CD14-positive monocyte (primary cell): Measurements from ENCODE around the gene ABCB9. TPM values are rescaled to one million over a fixed set of nuclear protein-coding genes. Genes with fewer than 3 reads are reported as not detected.

Experiments used
- DNase-seq, 3 donors: peaks; one replicate each; pipeline ENCODE4 v3.0.0-alpha.2; 2011 to 2022
- H2AFZ ChIP-seq: 2 replicates; pipeline ENCODE4 v1.6.0; 2012; ENCODE audit warnings: mild to moderate bottlenecking, low read depth, low read length, inconsistent platforms; ENCODE audit not compliant: insufficient read depth, poor library complexity, severe bottlenecking
- H3K27ac ChIP-seq, 2 donors: 1 replicate in 1 of 2; 2 replicates in 1 of 2; pipeline ENCODE4 v1.5.1; 2012 to 2013; ENCODE audit warnings: low read length in 2 of 2, control low read depth in 1 of 2, inconsistent platforms in 1 of 2, low read depth in 1 of 2, mild to moderate bottlenecking in 1 of 2
- H3K27me3 ChIP-seq, 2 donors: one replicate each; pipeline versions ENCODE4 v1.6.0 to v1.6.1; 2011 to 2013; ENCODE audit warnings: low read length in 2 of 2; ENCODE audit not compliant: control insufficient read depth in 2 of 2, insufficient read depth in 2 of 2
- H3K36me3 ChIP-seq, 2 donors: replicated peaks in 1 of 2; 1 replicate in 1 of 2; 2 replicates in 1 of 2; pipeline versions ENCODE4 v1.5.1 to v1.6.1; 2012 to 2013; ENCODE audit warnings: low read length in 2 of 2, control low read depth in 1 of 2, inconsistent platforms in 1 of 2, mild to moderate bottlenecking in 1 of 2; ENCODE audit not compliant: insufficient read depth in 2 of 2, control insufficient read depth in 1 of 2
- H3K4me1 ChIP-seq, 2 donors: 1 replicate in 1 of 2; 2 replicates in 1 of 2; pipeline versions ENCODE4 v1.5.1 to v1.6.1; 2012 to 2013; ENCODE audit warnings: low read length in 2 of 2, control low read depth in 1 of 2, inconsistent platforms in 1 of 2, mild to moderate bottlenecking in 1 of 2, moderate library complexity in 1 of 2; ENCODE audit not compliant: insufficient read depth in 2 of 2, control insufficient read depth in 1 of 2
- H3K4me2 ChIP-seq: replicated peaks from 2 replicates; pipeline ENCODE3; 2012; ENCODE audit warnings: low read length, moderate library complexity, mild to moderate bottlenecking; ENCODE audit not compliant: poor library complexity, severe bottlenecking; ENCODE audit errors: extremely low read depth
- H3K4me3 ChIP-seq, 3 experiments: fragments of 200-600 bp in 1 of 3; sonication (generic) in 1 of 3; replicated peaks in 1 of 3; 1 replicate in 2 of 3; 2 replicates in 1 of 3; pipeline ENCODE4 v1.5.1; 2011 to 2013; ENCODE audit warnings: low read length in 3 of 3, mild to moderate bottlenecking in 3 of 3, control low read depth in 2 of 3, low read depth in 2 of 3, inconsistent platforms in 1 of 3, moderate library complexity in 1 of 3
- H3K79me2 ChIP-seq: 2 replicates; pipeline ENCODE4 v1.6.0; 2012; ENCODE audit warnings: mild to moderate bottlenecking, control low read depth, inconsistent platforms, low read length, moderate library complexity; ENCODE audit not compliant: insufficient read depth
- H3K9ac ChIP-seq: 2 replicates; pipeline ENCODE4 v1.6.0; 2017; ENCODE audit warnings: low read length, mild to moderate bottlenecking; ENCODE audit not compliant: insufficient read depth, poor library complexity, severe bottlenecking
- H3K9me3 ChIP-seq, 2 donors: replicated peaks in 1 of 2; 1 replicate in 1 of 2; 2 replicates in 1 of 2; pipeline versions ENCODE4 v1.5.1 to v1.6.1; 2012 to 2013; ENCODE audit warnings: low read length in 2 of 2, control low read depth in 1 of 2; ENCODE audit not compliant: control insufficient read depth in 1 of 2, insufficient read depth in 1 of 2
- H4K20me1 ChIP-seq: 2 replicates; pipeline ENCODE4 v1.6.0; 2012; ENCODE audit warnings: mild to moderate bottlenecking, low read length, control low read depth, moderate library complexity; ENCODE audit not compliant: insufficient read depth
- H3K27ac Mint-ChIP-seq, 7 donors: one replicate each; pipeline ENCODE4 v1.8.0; 2020; ENCODE audit warnings: mild to moderate bottlenecking in 7 of 7, mixed read lengths in 7 of 7, moderate library complexity in 6 of 7, inconsistent platforms in 2 of 7
- H3K27me3 Mint-ChIP-seq, 3 donors: one replicate each; pipeline ENCODE4 v1.8.0; 2021 to 2022; ENCODE audit warnings: low read depth in 3 of 3, mild to moderate bottlenecking in 3 of 3, mixed read lengths in 3 of 3, moderate library complexity in 3 of 3, inconsistent platforms in 1 of 3
- H3K36me3 Mint-ChIP-seq, 2 donors: one replicate each; pipeline ENCODE4 v1.8.0; 2020; ENCODE audit warnings: mixed read lengths in 2 of 2, inconsistent platforms in 1 of 2, mild to moderate bottlenecking in 1 of 2
- H3K4me1 Mint-ChIP-seq: one replicate; pipeline ENCODE4 v1.8.0; 2020; ENCODE audit warnings: mild to moderate bottlenecking, mixed read lengths
- H3K4me3 Mint-ChIP-seq, 2 donors: one replicate each; pipeline ENCODE4 v1.8.0; 2020; ENCODE audit warnings: mild to moderate bottlenecking in 2 of 2, mixed read lengths in 2 of 2, moderate library complexity in 1 of 2
- H3K9me3 Mint-ChIP-seq, 7 donors: one replicate each; pipeline ENCODE4 v1.8.0; 2020 to 2022; ENCODE audit warnings: mixed read lengths in 7 of 7, mild to moderate bottlenecking in 6 of 7, moderate library complexity in 6 of 7, inconsistent platforms in 2 of 7
- WGBS: methylation state at CpG from one replicate; pipeline ENCODE4 v1.1.5; 2013; ENCODE audit warnings: missing lambda C conversion rate; ENCODE audit not compliant: insufficient coverage; 5-methylcytosine and 5-hydroxymethylcytosine counted together
- intact Hi-C, 2 donors: fragments of 100-400 bp; cut with micrococcal nuclease; formaldehyde crosslinking; loops; one replicate each; pipeline versions ENCODE4 v1.15.0 to v1.15.1; 2023
- polyA plus RNA-seq, 3 donors: library from polyadenylated mRNA; depleted of rRNA in 1 of 3; unstranded in 2 of 3; stranded (reverse) in 1 of 3; fragments of 300-500 nt in 2 of 3; fragments of >200 nt in 1 of 3; fragmentation: Illumina TruSeq in 2 of 3; gene quantifications; 1 replicate in 2 of 3; 2 replicates in 1 of 3; pipeline ENCODE4 v1.2.3, GENCODE V29; 2012 to 2021
- TF ChIP-seq, protein P1 (sequence below): fragments of 200-600 bp; IDR thresholded peaks from one replicate; pipeline ENCODE4 v1.8.0; 2022; ENCODE audit warnings: antibody characterized with exemption, mild to moderate bottlenecking

The ABCB9 gene
- polyA plus RNA-seq, 3 donors, result 0.14 to 1.2 (median 0.22) TPM

DNA sequence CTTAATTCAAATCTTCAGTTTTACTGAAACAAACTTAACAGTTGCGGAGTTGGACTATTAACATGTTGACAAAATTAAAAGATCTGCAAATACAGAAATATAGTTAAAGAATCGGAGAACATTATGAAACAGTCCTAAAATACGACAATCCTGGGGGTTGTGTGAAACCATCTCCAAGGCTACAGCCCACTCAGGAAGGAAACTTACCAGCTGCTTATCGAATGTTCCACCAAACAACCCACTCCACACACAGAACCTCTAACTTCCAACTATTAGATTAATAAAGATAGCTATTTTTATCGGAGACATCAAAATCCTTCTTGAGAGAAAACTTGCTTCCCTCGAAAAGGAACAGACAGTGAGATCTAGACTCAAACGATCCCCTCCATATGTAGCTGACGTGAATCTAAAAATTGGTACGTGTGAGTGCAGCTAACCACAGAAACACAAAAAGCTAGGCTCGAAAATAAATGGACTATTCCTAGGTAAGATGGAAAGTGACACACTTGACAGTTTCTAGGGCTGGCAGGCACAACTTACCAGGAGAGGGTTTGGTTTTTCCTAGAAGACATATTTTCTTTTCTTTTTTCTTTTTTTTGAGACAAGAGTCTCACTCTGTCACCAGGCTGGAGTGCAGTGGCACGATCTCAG lies 83.2 kb downstream of the ABCB9 start:
- Histone ChIP-seq H3K27me3 (no peaks in the 10 kb centered on the region), H2AFZ (no peak overlapping the region), H3K27ac (no peak overlapping the region), H3K4me3 (no peak overlapping the region), H3K79me2 (peaks cover 96% of the 10 kb centered on the region), H3K36me3 (peaks cover 5 to 18% of the 10 kb centered on the region in 2 donors), H3K4me1 (peaks cover 34 to 64% of the 10 kb centered on the region in 2 donors), H4K20me1 (peaks cover 99% of the 10 kb centered on the region), H3K9me3 (no peaks in the 10 kb centered on the region), H3K4me2 (no peak overlapping the region), H3K9ac (no peak overlapping the region)
- TF ChIP-seq, protein P1, sequence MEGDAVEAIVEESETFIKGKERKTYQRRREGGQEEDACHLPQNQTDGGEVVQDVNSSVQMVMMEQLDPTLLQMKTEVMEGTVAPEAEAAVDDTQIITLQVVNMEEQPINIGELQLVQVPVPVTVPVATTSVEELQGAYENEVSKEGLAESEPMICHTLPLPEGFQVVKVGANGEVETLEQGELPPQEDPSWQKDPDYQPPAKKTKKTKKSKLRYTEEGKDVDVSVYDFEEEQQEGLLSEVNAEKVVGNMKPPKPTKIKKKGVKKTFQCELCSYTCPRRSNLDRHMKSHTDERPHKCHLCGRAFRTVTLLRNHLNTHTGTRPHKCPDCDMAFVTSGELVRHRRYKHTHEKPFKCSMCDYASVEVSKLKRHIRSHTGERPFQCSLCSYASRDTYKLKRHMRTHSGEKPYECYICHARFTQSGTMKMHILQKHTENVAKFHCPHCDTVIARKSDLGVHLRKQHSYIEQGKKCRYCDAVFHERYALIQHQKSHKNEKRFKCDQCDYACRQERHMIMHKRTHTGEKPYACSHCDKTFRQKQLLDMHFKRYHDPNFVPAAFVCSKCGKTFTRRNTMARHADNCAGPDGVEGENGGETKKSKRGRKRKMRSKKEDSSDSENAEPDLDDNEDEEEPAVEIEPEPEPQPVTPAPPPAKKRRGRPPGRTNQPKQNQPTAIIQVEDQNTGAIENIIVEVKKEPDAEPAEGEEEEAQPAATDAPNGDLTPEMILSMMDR, result no peak
- peaks cover 34 to 53% of the 10 kb centered on the region in 2 donors for H3K36me3 Mint-ChIP-seq
- peaks cover 0 to 2% (median 0%) of the 10 kb centered on the region in 7 donors for H3K9me3 Mint-ChIP-seq
- peaks cover 5 to 40% (median 8%) of the 10 kb centered on the region in 3 donors for H3K27me3 Mint-ChIP-seq
- WGBS, result 0% methylated on average over 1 of the region's 11 CpGs
- peak overlapping the region in 2 of 7 donors; percentile 16 to 41 for H3K27ac Mint-ChIP-seq
- no peak overlapping the region for H3K4me3 Mint-ChIP-seq
- intact Hi-C loops, result loop anchor here in 1 of 2 donors (5.0 kb wide), 1 partner anchor 69 kb away; no protein-coding TSS in a partner anchor
- DNase-seq, result no peak
- peaks cover 78% of the 10 kb centered on the region for H3K4me1 Mint-ChIP-seq

DNA sequence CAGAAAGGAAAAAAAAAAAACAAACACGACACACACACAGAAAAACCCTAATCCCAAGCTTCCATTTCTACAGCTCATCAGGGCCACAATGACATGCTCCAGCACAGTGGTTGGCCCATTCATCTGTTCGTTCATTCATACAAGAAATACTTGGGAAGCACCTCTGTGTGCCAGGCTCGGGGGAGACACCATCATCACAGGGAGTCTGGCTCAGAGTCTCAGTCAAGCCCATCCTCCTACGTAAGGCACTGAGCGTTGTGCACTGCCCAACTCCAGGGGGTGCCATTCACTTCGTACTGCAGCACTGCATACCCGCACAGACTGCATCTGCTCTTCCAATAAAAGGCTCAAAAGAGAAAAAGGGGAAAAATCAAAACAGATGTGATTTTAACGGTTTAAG lies 85.6 kb downstream of the ABCB9 start:
- no peak overlapping the region for H3K27ac ChIP-seq
- WGBS, result 67% methylated on average over 5 of the region's 8 CpGs
- H3K4me3 ChIP-seq, result no peak overlapping the region
- intact Hi-C loops, result loop anchor here in 1 of 2 donors (5.0 kb wide), 1 partner anchor 72 kb away; no protein-coding TSS in a partner anchor
- H3K9me3 Mint-ChIP-seq, result peaks cover 0 to 4% (median 0%) of the 10 kb centered on the region in 7 donors
- H4K20me1 ChIP-seq, result peaks cover 99% of the 10 kb centered on the region
- H3K27ac Mint-ChIP-seq, result peak overlapping the region in 1 of 7 donors; percentile 34
- peaks cover 97% of the 10 kb centered on the region for H3K79me2 ChIP-seq
- peak in 1 of 3 donors; percentile 32 for DNase-seq
- H2AFZ ChIP-seq, result no peak overlapping the region
- no peak overlapping the region for H3K4me2 ChIP-seq
- peaks cover 5 to 30% of the 10 kb centered on the region in 2 donors for H3K36me3 ChIP-seq
- H3K36me3 Mint-ChIP-seq, result peaks cover 52 to 66% of the 10 kb centered on the region in 2 donors
- TF ChIP-seq, protein P1, result peak; percentile 49
- no peak overlapping the region for H3K9ac ChIP-seq
- H3K27me3 ChIP-seq, result no peaks in the 10 kb centered on the region
- peaks cover 80% of the 10 kb centered on the region for H3K4me1 Mint-ChIP-seq
- peaks cover 25 to 61% of the 10 kb centered on the region in 2 donors for H3K4me1 ChIP-seq
- no peaks in the 10 kb centered on the region for H3K9me3 ChIP-seq
- H3K27me3 Mint-ChIP-seq, result peaks cover 5 to 46% (median 11%) of the 10 kb centered on the region in 3 donors
- no peak overlapping the region for H3K4me3 Mint-ChIP-seq
